ENCODE data around the gene OSBPL10. TPM values are rescaled to one million over a fixed set of nuclear protein-coding genes. Genes with fewer than 3 reads are reported as not detected.
A peak's percentile ranks its signal among the peaks of the same experiment; 100 is the strongest.
"Not testable (repeated sequence)": the region's sequence is repeated elsewhere in the genome, so short reads cannot be mapped to it uniquely, and the experiment has no call there.

OSBPL10 gene
- total and polyA plus RNA-seq, 2 experiments from 2014 or later = 2.2 to 7.7 TPM

DNA sequence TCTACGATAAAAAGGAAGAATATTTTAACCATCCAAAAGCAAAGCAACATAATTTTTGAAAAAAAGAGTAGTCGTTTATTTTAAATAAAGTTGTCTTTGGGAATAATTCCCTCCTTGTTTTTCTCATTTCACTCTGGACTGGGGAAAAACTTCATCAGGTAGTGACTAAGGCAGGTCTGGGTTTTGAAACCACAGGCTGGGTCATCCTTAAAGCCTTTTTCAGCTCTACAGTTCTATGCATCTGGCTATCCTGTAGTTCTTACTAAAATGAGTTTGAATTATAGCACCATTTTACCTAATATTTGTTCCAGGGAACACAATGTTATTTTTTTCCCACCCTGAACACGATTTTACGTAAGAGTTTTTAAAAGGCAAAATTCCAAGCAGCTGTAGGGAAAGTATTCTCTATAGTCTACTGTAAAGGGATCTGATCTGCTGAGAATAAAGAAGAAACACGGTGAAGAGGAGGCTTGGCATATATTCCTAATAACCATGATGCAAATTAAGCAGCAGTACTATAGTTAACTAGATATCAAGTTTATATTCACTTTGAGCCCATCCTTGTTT is 107.7 kb downstream of the OSBPL10 start:
- Histone ChIP-seq H3K27me3 (no peaks in the 10 kb centered on the region), H3K4me3 (no peak overlapping the region), H3K36me3 (no peaks in the 10 kb centered on the region), H3K27ac (no peak overlapping the region), H3K9me3 (ENCODE audit: low read depth) (no peaks in the 10 kb centered on the region), H3K4me1 (ENCODE audit: low read depth) (no peaks in the 10 kb centered on the region)
- TF ChIP-seq, protein P1, sequence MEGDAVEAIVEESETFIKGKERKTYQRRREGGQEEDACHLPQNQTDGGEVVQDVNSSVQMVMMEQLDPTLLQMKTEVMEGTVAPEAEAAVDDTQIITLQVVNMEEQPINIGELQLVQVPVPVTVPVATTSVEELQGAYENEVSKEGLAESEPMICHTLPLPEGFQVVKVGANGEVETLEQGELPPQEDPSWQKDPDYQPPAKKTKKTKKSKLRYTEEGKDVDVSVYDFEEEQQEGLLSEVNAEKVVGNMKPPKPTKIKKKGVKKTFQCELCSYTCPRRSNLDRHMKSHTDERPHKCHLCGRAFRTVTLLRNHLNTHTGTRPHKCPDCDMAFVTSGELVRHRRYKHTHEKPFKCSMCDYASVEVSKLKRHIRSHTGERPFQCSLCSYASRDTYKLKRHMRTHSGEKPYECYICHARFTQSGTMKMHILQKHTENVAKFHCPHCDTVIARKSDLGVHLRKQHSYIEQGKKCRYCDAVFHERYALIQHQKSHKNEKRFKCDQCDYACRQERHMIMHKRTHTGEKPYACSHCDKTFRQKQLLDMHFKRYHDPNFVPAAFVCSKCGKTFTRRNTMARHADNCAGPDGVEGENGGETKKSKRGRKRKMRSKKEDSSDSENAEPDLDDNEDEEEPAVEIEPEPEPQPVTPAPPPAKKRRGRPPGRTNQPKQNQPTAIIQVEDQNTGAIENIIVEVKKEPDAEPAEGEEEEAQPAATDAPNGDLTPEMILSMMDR (IDR thresholded peaks at IDR 0.05; ENCODE audit: low read depth, low read length) = no peak
- DNase-seq (ENCODE audit: low read depth in 1 of 2, low spot score in 1 of 2) = no peak

DNA sequence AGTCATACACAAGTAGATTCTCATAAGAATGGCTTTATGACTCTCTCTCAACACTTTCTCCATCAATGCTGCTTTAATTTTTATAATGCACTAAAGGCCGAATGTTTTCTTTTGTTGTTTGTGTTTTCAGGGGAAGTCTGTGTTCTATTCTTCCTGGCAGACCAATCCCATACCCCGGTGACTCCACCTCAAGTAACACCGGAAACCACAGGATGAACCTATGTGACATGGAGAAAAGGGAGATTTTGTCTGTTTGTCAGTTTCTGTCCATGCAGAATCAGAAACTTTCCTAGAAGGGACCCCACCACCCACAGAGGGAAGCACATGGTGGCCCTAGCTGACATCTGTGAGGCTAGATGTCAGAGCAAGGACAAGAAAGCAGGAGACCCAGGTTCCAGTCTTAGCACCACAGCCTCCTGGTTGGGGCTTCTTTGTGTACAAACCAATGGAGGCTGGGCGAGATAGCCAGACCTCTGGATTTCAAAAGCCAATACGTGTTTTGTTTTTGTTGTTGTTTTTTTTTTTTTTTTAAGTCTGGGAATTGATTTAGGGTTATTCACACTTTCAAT is 109.0 kb downstream of the OSBPL10 start:
- H3K9me3 ChIP-seq (ENCODE audit: low read depth) = no peaks in the 10 kb centered on the region
- DNase-seq (ENCODE audit: low read depth in 1 of 2, low spot score in 1 of 2) = no peak
- H3K36me3 ChIP-seq = no peaks in the 10 kb centered on the region
- no peaks in the 10 kb centered on the region for H3K4me1 ChIP-seq (ENCODE audit: low read depth)
- H3K27ac ChIP-seq = no peak overlapping the region
- no peak overlapping the region for H3K4me3 ChIP-seq
- no peaks in the 10 kb centered on the region for H3K27me3 ChIP-seq
- TF ChIP-seq, protein P1 (IDR thresholded peaks at IDR 0.05; ENCODE audit: low read depth, low read length) = no peak

DNA sequence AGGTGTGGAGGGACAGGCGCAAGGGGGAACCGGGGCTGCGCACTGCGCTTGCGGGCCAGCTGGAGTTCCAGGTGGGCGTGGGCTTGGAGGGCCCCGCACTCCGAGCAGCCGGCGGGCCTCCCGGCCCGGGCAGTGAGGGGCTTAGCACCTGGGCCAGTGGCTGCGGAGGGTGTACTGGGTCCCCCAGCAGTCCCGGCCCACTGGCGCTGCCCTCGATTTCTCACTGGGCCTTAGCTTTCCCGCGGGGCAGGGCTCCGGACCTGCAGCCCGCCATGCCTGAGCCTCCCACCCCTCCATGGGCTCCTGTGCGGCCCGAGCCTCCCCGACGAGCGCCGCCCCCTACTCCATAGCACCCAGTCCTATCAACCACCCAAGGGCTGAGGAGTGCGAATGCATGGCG is 111.0 kb downstream of the OSBPL10 start:
- H3K4me1 ChIP-seq (ENCODE audit: low read depth); H3K9me3 ChIP-seq (ENCODE audit: low read depth); DNase-seq (ENCODE audit: low read depth in 1 of 2, low spot score in 1 of 2); H3K27me3 ChIP-seq; H3K27ac ChIP-seq; H3K4me3 ChIP-seq; H3K36me3 ChIP-seq: not testable (repeated sequence)

DNA sequence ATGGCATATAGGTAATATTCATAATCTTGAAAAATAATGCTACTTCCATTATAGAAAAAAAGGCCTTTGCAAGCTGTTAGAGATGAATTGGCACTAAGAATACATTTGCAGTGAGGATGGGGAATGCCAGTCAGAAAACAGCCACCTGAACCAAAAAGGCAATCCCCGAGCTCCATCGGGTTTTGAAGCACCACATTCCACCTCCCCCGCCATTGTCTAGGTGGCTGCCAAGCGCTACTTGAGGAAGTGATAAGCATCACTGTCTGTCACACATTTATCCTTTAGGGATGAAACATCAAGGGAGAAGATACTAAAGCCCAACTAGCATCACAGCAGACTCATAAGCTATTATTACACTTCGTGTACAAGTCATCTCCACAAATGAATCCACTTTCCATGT is 112.8 kb downstream of the OSBPL10 start:
- Histone ChIP-seq H3K4me3 (no peak overlapping the region), H3K9me3 (ENCODE audit: low read depth) (no peaks in the 10 kb centered on the region), H3K36me3 (no peaks in the 10 kb centered on the region), H3K4me1 (ENCODE audit: low read depth) (no peaks in the 10 kb centered on the region), H3K27me3 (no peaks in the 10 kb centered on the region), H3K27ac (no peak overlapping the region)
- no peak for DNase-seq (ENCODE audit: low read depth in 1 of 2, low spot score in 1 of 2)
- TF ChIP-seq, protein P1 (IDR thresholded peaks at IDR 0.05; ENCODE audit: low read depth, low read length) = no peak

DNA sequence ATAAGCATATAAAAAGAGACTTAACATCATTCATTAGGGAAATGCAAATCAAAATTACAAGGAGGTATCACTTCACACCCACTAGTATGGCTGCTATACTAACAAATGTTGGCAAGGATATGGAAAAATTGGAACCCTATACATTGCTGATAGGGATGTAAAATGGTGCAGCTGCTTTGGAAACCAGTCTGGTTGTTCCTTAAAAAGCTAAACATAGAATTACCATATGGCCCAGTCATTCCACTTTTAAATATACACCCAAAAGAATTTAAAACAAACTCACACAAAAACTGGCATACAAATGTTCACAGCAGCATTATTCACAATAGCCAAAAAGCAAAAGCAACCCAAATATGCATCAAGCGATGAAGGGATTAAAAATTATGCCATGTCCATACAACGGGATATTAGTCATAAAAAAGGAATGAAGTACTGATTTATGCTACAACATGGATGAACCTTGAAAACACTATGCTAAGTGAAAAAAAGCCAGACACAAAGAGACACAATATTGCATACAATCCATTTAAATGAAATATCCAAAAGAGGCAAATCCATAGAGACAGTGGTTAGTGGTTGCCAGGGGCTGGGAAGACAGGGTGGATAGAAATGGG is 118.3 kb downstream of the OSBPL10 start:
- no peaks in the 10 kb centered on the region for H3K9me3 ChIP-seq (ENCODE audit: low read depth)
- no peaks in the 10 kb centered on the region for H3K36me3 ChIP-seq
- peak in 1 of 2 donors; percentile 34 for DNase-seq (ENCODE audit: low read depth in 1 of 2, low spot score in 1 of 2)

DNA sequence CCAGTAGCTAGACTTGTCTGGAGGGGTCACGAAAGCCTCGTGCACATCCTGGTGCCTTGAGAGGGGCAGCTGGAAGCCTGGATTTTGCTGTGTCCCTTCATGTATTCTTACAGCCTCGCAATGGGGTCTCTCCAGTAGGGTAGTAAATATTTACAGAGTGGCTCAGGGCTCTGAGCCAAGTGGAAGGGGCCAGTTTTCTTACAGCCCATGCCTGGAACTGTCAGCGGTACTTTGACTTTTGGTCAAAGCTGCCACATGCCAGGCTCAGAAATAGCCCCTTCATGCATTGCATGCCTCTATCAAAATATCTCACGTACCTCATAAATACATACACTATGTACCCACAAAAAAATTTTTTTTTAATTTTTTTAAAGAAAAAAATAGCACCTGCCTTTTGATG is 119.2 kb downstream of the OSBPL10 start:
- no peak overlapping the region for H3K4me3 ChIP-seq
- no peaks in the 10 kb centered on the region for H3K4me1 ChIP-seq (ENCODE audit: low read depth)
- TF ChIP-seq, protein P1 (IDR thresholded peaks at IDR 0.05; ENCODE audit: low read depth, low read length) = no peak
- H3K36me3 ChIP-seq = no peaks in the 10 kb centered on the region
- no peaks in the 10 kb centered on the region for H3K27me3 ChIP-seq
- no peak for DNase-seq (ENCODE audit: low read depth in 1 of 2, low spot score in 1 of 2)
- no peak overlapping the region for H3K27ac ChIP-seq
- H3K9me3 ChIP-seq (ENCODE audit: low read depth) = no peaks in the 10 kb centered on the region

More for the DNA sequence above, 118.3 kb downstream of the OSBPL10 start:
- Histone ChIP-seq H3K4me1 (ENCODE audit: low read depth) (no peaks in the 10 kb centered on the region), H3K4me3 (no peak overlapping the region), H3K27ac (no peak overlapping the region), H3K27me3 (no peaks in the 10 kb centered on the region)
- TF ChIP-seq, protein P1 (IDR thresholded peaks at IDR 0.05; ENCODE audit: low read depth, low read length) = no peak

DNA sequence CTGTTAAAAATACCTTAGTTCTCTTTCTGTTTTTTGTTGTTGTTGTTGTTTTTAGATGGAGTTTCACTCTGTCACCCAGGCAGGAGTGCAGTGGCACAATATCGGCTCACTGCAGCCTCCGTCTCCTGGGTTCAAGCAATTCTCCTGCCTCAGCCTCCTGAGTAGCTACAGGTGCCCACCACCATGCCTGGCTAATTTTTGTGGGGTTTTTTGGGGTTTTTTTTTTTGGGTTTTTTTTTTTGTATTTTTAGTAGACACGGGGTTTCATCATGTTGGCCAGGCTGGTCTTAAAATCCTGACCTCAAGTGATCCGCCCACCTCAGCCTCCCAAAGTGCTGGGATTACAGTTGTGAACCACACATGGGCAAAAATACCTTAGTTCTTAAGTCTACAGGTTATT is 120.4 kb downstream of the OSBPL10 start:
- DNase-seq (ENCODE audit: low read depth in 1 of 2, low spot score in 1 of 2); H3K4me1 ChIP-seq (ENCODE audit: low read depth); H3K36me3 ChIP-seq; H3K27ac ChIP-seq; H3K27me3 ChIP-seq; H3K9me3 ChIP-seq (ENCODE audit: low read depth); H3K4me3 ChIP-seq: not testable (repeated sequence)

All from cardiac muscle cell (in vitro differentiated cells and primary cell).